Measurements from ENCODE around the gene CASP8AP2. TPM values are rescaled to one million over a fixed set of nuclear protein-coding genes. Genes with fewer than 3 reads are reported as not detected.
"Not testable (repeated sequence)": the region's sequence is repeated elsewhere in the genome, so short reads cannot be mapped to it uniquely, and the experiment has no call there.

CASP8AP2 gene
- total and polyA plus RNA-seq, 2 of the 13 experiments (the other 11 are each of a cell fraction or from before 2014, with no cell fraction given) = 5.7 to 13.5 TPM

- 4% methylated on average over 3 of the region's 3 CpGs for WGBS (ENCODE audit: low lambda C conversion rate)
- in situ Hi-C loops (cut with HindIII; ENCODE audit: extremely low pct_ligation_motif_present, low pct_unique_long_range_greater_than_20kb) = no loop called here
Observed at GRCh38 chr6:89888871-89889270, 59.2 kb downstream of the CASP8AP2 start.

GRCh38 chr6:89890845-89891528, 61.3 kb downstream of the CASP8AP2 start:
- H3K36me3 ChIP-seq (replicated peaks in 1 of 2; ENCODE audit: control insufficient read depth in 1 of 2, insufficient read depth in 2 of 2, low read length in 2 of 2); H4K20me1 ChIP-seq (ENCODE audit: insufficient read depth, low read length); DNase-seq (ENCODE audit: low spot score); FAIRE-seq; H3K9me3 ChIP-seq (ENCODE audit: low read length); H3K9ac ChIP-seq (ENCODE audit: insufficient read depth, low read depth, low read length); H3K79me2 ChIP-seq (ENCODE audit: insufficient read depth, low read length); H2AFZ ChIP-seq (ENCODE audit: low read length); BruUV-seq (replicated peaks); POLR2A ChIA-PET; intact Hi-C loops (cut with micrococcal nuclease; ENCODE audit: unreplicated experiment); H3K4me3 ChIP-seq (replicated peaks in 1 of 3; ENCODE audit: insufficient read depth in 1 of 3, low read depth in 2 of 3, low read length in 3 of 3); H3K4me2 ChIP-seq (ENCODE audit: low read depth, low read length); in situ Hi-C loops (cut with HindIII; ENCODE audit: extremely low pct_ligation_motif_present, low pct_unique_long_range_greater_than_20kb); H3K27ac ChIP-seq (ENCODE audit: extremely low read length, insufficient read depth, low read length); CTCF ChIA-PET (ENCODE audit: low intra/inter-chr PET ratio, low total read pairs); ATAC-seq: not testable (repeated sequence)
- Histone ChIP-seq H3K27me3 (ENCODE audit: control insufficient read depth in 1 of 2, insufficient read depth in 2 of 2, low read length in 2 of 2) (peaks cover 1 to 21% of the 10 kb centered on the region in 2 experiments; a peak in 3 of 5 replicates), H3K4me1 (ENCODE audit: insufficient read depth, low read length) (peaks cover 17% of the 10 kb centered on the region)
- whole genome bisulfite sequencing (ENCODE audit: low lambda C conversion rate) = 1% methylated on average over 11 of the region's 11 CpGs

More at GRCh38 chr6:89888871-89889270, 59.2 kb downstream of the CASP8AP2 start:
- no peaks in the 10 kb centered on the region for H3K79me2 ChIP-seq (ENCODE audit: insufficient read depth, low read length)
- H3K9me3 ChIP-seq (ENCODE audit: low read length) = no peaks in the 10 kb centered on the region
- TF ChIP-seq ZNF136 (CRISPR knock-in tag; IDR thresholded peaks at IDR 0.05; ENCODE audit: low read depth) (no peak), PLRG1 (conservative IDR thresholded peaks at IDR 0.05) (no peak), KAT2B (IDR thresholded peaks at IDR 0.05; ENCODE audit: borderline replicate concordance, low read depth, low read length) (peak; percentile 78), ATF6 (CRISPR knock-in tag; conservative IDR thresholded peaks at IDR 0.05) (no peak), FOSL2 (CRISPR knock-in tag; IDR thresholded peaks at IDR 0.05) (peak; percentile 40; the same call in 1 of the 2 replicates)
- TF ChIP-seq, protein P1, sequence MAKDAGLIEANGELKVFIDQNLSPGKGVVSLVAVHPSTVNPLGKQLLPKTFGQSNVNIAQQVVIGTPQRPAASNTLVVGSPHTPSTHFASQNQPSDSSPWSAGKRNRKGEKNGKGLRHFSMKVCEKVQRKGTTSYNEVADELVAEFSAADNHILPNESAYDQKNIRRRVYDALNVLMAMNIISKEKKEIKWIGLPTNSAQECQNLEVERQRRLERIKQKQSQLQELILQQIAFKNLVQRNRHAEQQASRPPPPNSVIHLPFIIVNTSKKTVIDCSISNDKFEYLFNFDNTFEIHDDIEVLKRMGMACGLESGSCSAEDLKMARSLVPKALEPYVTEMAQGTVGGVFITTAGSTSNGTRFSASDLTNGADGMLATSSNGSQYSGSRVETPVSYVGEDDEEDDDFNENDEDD (CRISPR knock-in tag; IDR thresholded peaks at IDR 0.05; ENCODE audit: borderline replicate concordance) = no peak
- no peak overlapping the region for H3K4me3 ChIP-seq (replicated peaks in 1 of 3; ENCODE audit: insufficient read depth in 1 of 3, low read depth in 2 of 3, low read length in 3 of 3)
- peaks cover 17% of the 10 kb centered on the region for H3K4me1 ChIP-seq (ENCODE audit: insufficient read depth, low read length)
- BruUV-seq (replicated peaks) = no TSS peak
- H3K36me3 ChIP-seq (replicated peaks in 1 of 2; ENCODE audit: control insufficient read depth in 1 of 2, insufficient read depth in 2 of 2, low read length in 2 of 2) = no peaks in the 10 kb centered on the region
- no peak overlapping the region for H3K27ac ChIP-seq (ENCODE audit: extremely low read length, insufficient read depth, low read length)
- peaks cover 1 to 21% of the 10 kb centered on the region in 2 experiments; a peak in 3 of 5 replicates for H3K27me3 ChIP-seq (ENCODE audit: control insufficient read depth in 1 of 2, insufficient read depth in 2 of 2, low read length in 2 of 2)
- ChIA-PET POLR2A (no interaction called here), CTCF (ENCODE audit: low intra/inter-chr PET ratio, low total read pairs) (interaction anchor here (0.7 kb wide), 1 partner anchor 30 kb away, joined by 3 read pairs; no protein-coding TSS in a partner anchor)
- no peak overlapping the region for H2AFZ ChIP-seq (ENCODE audit: low read length)
- no peak overlapping the region for H3K9ac ChIP-seq (ENCODE audit: insufficient read depth, low read depth, low read length)
- FAIRE-seq (no peak), DNase-seq (ENCODE audit: low spot score) (no peak), ATAC-seq (no peak; the same call in 2 of the 3 replicates)
- intact Hi-C loops (cut with micrococcal nuclease; ENCODE audit: unreplicated experiment) = no loop called here
- no peaks in the 10 kb centered on the region for H4K20me1 ChIP-seq (ENCODE audit: insufficient read depth, low read length)
- H3K4me2 ChIP-seq (ENCODE audit: low read depth, low read length) = no peak overlapping the region

All from HepG2 (cell line).